ENCODE measurements around the gene AGAP6.
"Not testable (repeated sequence)": the region's sequence is repeated elsewhere in the genome, so short reads cannot be mapped to it uniquely, and the experiment has no call there.

Gene AGAP6

GRCh38 chr10:49988376-49988775, at the start of gene AGAP6:
AGAP6 (plus strand) TSS chr10:49988406; CDS start chr10:49988716, 310 bp downstream.
- not testable (repeated sequence) for DNase-seq

DNA sequence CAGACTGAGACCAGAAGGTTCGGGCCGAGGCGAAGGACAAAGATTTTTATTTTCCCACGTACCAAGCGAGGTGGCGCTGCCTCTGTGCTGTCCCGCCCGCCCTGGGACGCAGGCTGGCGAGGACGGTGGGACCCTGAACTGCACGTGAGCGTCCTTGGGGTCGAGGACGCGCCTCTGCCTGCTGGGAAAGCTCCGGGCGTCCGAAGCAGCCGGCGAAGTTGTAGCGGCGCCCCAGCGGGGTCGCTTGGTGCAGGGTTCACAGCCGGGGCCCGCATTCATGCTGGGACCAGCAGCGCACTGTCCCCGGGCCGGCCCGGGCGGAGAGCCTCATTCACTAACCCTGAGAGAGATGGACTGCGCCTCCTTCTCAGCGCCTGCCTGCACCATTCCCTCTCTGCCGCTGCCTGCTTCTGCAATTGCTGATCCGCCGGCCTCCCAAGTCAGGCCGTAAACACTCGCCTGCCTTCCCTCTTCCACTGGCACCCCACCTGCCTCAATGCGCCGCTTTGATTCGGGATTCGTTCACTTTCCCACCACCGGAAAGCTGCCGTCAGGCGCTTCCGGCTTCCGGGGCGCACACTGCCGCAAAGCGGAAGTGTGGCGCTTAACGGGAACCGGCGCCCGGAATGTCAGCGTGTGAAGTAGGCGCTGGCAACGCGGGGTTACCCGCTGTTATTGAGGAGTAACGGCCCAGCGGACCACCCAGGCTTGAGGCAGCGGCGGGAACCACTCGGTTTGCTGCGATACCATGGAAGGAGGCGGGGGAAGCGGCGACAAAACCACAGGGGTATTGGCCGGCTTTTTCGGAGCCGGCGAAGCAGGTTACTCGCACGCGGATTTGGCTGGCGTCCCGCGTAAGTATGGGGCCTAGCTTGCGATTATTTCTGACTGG, 46.5 kb upstream of the AGAP6 start, which contains the start of the genes PARG and TIMM23B:
PARG (minus strand) TSS at position 581 of the 892 bp plus-strand sequence; CDS start at position 279, 302 bp downstream.
TIMM23B (plus strand) TSS at position 607 of the 892 bp plus-strand sequence; CDS start at position 749, 142 bp downstream.
- peak; percentile 80 for DNase-seq

- DNase-seq = not testable (repeated sequence)
Measured at GRCh38 chr10:49942339-49942705, 45.9 kb upstream of the AGAP6 start.

- DNase-seq = not testable (repeated sequence)
Measured at GRCh38 chr10:49943607-49944006, 44.6 kb upstream of the AGAP6 start.

GRCh38 chr10:49948142-49948541, 40.1 kb upstream of the AGAP6 start:
- DNase-seq = not testable (repeated sequence)

GRCh38 chr10:49948737-49949136, 39.5 kb upstream of the AGAP6 start:
- not testable (repeated sequence) for DNase-seq

- not testable (repeated sequence) for DNase-seq
Measured at GRCh38 chr10:49952006-49952405, 36.2 kb upstream of the AGAP6 start.

GRCh38 chr10:49953122-49953521, 35.1 kb upstream of the AGAP6 start:
- DNase-seq = not testable (repeated sequence)

GRCh38 chr10:49970331-49970857, 17.8 kb upstream of the AGAP6 start:
- DNase-seq = not testable (repeated sequence)

DNA sequence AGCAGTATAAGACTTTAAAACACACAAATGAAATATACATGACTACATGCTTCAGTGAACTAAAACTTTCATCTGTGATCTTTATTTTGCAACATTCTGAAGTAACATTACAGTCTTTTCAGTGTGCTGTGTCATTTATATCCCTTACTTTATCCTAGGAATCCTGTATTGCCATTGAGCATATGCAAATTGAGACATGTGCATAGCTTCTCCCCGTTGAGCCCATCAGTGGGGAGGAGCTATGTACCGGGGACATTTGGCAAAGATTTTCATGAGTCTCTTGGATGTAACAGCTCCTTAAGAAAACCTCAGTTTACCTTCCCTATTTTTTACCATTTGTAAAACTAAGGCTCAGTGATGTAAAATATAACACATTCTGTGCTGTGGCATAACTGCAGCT, 16.7 kb upstream of the AGAP6 start:
- DNase-seq = not testable (repeated sequence)

DNA sequence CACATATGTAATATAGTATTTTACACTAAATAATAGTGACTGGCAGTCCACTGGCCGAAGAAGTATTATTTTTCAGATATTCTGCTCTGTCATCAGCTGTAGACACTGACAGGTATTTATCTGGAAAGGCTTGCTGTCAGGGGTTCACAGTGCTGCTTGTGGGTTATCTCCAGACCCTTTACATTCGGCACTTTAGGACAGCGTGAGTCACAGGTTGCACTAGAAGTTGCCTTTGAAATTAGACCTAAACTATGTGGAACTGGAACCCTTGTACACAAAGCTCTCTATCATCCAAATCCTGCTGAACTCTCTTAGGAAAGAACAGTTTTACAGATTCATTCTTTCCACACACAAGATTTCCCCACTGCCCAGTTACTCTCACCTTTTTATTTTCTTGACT, 16.1 kb upstream of the AGAP6 start:
- not testable (repeated sequence) for DNase-seq

DNA sequence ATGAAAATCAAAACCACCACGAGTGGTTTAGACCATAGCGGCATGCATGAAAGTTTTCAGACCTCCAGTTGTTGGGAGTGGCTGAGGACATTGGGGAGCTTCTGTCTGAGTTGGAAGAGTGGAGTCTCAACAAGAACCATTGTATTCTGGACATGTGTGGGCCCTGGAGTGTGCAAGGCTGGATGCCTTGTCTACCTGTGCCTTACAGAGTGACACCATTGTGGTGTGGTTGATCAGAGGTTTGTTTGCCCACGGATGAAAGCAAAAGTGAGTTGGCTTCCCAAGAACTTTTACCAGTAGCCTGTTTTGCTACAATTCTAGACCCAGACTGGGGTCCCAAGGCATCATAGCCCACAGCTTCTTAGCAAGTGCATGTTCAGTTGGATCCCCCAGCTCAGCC, 10.4 kb upstream of the AGAP6 start:
- DNase-seq = not testable (repeated sequence)

DNA sequence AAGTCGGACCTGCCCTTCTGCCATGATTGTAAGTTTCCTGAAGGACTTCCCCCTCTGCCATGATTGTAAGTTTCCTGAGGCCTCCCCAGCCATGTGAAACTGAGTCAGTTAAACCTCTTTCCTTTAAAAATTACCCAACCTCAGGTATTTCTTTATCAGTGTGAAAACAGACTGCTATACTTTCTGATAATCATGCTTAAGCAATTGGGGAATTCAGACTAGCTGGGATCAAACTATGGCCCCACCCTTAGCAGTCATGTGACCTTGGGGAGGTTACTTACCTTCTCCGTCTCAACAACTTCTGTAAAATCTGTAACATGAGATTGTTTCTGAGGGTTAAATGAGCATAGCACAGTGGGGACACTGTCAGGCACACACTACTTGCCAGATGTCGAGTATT, 999 bp upstream of the AGAP6 start:
- DNase-seq = not testable (repeated sequence)

- not testable (repeated sequence) for DNase-seq
Measured at GRCh38 chr10:49995321-49995720, 7.1 kb downstream of the AGAP6 start.

GRCh38 chr10:50014024-50014423, 25.8 kb downstream of the AGAP6 start:
- not testable (repeated sequence) for DNase-seq

DNA sequence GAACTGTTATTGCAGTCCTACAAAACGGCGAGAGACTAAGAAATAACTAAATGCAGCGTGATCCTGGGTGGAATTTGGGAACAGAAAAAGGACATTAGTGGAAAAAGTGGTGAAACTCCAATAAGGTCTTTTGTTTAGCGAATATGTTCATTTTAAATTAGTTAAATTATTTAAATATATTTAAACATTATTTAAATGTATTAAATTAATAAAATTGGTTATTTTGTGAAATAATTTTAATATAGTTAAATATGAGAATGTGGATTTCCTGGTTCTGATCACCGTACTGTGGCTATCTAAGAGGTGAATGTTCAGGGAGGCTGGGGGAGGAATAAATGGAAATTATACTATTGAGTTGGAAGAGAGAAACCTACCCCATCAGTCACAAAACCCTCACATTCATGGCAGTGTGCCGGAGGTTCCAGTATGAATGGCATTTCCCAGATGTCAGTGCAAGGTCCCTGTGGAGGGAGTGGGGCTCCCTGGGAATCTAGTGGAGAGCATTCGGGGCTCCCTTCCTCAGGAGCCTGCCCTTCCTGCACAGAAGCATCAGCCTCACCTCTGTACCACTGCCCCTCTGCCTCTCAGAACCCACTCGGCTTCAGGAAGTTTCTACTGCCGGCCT, 27.5 kb downstream of the AGAP6 start:
- not testable (repeated sequence) for DNase-seq

- DNase-seq = not testable (repeated sequence)
Measured at GRCh38 chr10:50016926-50017325, 28.7 kb downstream of the AGAP6 start.

- not testable (repeated sequence) for DNase-seq
Measured at GRCh38 chr10:50017646-50018045, 29.4 kb downstream of the AGAP6 start.

DNA sequence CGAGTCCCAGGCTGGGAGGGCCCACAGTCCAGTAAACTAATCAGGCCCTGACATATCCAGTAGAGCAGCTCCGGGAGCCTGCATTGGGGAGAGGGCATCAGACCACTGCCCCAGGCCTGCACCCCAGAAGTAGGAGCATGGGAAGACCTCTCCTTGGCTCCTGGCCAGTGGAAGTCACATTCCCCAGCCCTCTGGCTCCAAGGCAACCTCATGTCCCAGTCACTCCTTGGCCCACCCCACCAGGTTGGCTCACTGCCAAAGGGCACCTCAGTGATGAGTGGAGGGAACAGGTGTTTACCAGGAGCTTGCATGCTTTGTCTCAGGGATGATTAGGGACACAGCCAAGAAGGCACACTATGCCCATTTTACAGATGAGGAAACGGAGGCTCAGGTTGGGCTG, 31.1 kb downstream of the AGAP6 start:
- DNase-seq = not testable (repeated sequence)

- not testable (repeated sequence) for DNase-seq
Measured at GRCh38 chr10:50020451-50021024, 32.3 kb downstream of the AGAP6 start.

DNA sequence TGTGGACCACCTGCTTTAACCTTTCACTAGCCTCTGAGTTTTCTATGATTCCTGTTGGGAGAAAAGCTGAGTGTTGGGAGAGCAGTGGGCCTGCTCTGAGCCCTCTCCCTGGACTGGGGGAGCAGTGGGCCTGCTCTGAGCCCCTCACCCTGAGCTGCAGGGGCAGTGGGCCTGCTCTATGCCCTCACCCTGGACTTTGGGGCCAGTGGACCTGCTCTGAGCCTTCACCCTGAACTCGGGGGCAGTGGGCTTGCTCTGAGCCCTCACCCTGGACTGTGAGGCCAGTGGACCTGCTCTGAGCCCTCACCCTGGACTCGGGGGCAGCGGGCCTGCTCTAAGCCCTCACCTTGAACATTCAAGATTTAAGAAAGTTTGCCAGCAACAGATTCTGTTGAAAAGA, 33.4 kb downstream of the AGAP6 start:
- DNase-seq = no peak

GRCh38 chr10:50024716-50025383, 36.6 kb downstream of the AGAP6 start:
- DNase-seq = not testable (repeated sequence)

All from activated naive CD4-positive, alpha-beta T cell treated with anti-CD3 and anti-CD28 coated beads, Interleukin-2, amount 50 U/mL, for 16 hours (primary cell).